Retina (tissue), 1 donor: ENCODE results near the gene KLF13.

Source experiments
- DNase-seq: peaks from one replicate; pipeline ENCODE4 v3.0.0-alpha.2; 2016

The KLF13 gene

DNA sequence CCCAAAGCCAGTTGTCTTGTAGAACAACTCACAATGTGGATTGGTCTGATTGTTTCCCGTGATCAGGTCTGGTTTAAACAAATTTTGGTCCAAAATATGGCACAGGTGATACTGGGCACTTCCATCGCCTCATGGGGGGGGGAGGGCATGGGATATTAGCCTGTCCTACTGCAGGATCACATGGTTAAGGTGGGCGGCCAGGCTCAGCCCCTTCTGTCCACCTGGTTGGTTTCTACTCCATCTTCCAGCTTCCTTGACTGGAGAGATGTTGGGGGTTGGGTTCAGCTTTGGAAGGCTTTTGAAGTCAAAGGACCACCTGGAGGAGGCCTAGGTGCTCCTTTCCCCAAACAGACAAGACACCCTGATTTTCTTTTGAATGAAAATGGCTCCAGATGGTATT lies 7.2 kb downstream of the KLF13 start:
- DNase-seq, result no peak

DNA sequence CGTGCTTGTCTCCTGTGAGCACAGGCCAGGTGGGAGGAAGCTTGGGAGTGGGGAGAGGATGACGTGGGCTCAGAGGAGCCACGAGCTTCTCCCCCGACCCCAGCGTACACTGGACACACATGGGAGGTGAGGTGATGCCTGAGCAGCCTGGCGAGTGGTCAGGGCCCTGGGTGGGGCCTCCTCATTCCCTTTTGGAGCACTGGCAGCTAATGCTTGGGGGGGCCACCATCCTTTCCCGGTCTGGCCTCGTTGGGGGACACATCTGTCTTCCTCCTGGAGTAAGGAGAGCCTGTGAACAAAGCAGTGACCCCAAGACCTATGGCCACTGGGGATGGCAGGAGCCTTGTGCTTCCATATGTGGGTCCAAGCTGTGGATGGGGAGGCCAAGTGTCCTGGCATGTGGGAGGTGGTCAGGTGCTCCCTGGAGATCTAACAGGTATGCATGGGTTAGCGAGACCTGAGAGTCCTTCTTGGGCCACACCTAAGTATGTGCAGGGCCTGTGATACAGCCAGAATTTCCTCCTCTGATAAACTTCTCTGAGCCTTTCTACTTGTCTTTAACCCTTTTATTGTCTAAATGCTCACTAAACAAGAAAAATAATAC lies 9.5 kb downstream of the KLF13 start:
- no peak for DNase-seq

DNA sequence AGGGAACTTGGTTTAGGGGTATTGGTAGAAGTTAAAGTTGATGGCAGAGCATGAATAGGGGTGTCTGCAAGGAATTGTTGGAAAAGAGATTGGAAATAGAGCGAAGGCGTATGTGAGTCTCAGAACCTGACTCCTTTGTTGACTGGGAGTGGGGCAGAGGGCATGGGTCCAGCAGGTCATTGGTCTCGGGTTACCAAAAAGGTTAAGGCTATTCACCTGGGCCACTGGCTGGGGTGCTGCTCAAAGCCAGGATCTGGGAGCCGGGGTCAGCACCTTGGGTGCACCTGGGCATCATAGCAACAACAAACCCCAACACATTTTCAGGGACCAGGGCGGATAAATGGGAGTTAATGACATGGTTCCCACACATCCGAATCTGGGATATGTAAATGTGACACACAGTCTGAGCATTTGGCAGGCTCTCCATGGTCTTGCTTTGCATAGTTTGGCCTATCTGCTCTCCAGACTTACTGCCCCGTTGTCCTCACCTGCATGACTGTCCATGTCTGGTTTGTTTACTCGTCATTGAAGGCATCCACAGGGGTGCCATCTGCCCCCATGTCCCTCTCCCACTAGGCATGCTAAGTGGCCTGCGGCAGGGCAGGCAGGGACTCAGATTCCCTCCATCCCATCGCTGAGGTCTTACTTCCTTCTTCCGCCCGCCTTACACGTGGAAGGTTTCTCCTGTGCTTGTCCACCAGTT lies 10.1 kb downstream of the KLF13 start:
- DNase-seq, result no peak

DNA sequence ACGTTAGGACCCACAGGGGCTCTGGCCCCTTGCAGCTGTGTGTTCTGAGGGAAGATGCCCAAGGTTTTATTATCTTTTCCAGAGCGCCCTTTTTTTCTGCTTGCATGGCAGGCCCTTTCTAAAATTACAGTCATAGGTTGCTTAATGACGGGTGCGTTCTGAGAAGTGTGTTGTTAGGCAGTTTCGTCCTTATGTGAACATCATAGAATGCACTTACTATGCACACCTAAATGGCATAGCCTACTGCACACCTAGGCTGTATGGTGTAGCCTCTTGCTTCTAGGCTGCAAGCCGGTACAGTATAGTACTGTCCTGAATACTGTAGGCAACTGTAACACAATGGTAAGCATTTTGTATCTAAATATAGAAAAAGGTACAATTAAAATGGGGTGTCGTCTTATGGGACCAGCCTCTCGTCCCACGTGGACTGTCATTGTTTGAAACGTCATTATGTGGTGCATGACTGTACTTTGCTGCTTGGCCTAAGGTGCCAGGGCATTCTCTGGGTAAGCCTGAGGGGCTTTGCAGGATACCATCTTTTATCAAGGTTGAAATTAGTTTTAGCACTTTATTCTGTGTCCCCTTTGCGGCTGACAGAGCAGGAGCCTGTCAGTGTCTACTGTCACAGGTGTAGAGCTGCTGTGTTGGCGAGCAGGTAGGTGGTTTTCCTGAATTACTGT lies 10.9 kb downstream of the KLF13 start:
- no peak for DNase-seq

DNA sequence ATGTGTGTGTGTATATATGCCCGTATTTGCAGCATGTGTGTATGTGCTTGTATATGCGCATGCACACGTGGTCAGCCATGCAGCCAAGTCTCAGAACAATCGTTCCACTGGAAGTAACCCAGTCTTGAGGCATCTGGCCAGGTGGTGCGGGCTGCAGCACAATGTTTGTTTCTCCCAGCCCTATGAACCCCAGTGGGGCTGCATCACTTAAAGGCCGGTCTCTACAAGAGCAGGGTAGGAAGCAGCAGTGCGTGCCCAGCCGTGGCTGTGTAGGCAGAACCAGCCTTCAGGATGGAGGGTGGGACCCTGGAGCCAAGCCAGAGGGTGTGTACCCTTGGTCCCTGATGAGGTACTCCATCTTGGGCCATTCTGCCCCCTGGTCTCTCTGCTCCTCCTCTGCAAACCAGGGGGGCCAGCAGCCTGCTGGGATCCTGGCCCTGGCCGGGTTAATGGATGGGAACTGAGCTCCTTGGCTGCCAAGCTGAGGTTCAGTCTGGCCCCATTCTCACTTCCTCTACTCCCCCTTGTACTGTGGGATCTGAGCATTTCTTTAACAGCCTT lies 11.8 kb downstream of the KLF13 start:
- no peak for DNase-seq

DNA sequence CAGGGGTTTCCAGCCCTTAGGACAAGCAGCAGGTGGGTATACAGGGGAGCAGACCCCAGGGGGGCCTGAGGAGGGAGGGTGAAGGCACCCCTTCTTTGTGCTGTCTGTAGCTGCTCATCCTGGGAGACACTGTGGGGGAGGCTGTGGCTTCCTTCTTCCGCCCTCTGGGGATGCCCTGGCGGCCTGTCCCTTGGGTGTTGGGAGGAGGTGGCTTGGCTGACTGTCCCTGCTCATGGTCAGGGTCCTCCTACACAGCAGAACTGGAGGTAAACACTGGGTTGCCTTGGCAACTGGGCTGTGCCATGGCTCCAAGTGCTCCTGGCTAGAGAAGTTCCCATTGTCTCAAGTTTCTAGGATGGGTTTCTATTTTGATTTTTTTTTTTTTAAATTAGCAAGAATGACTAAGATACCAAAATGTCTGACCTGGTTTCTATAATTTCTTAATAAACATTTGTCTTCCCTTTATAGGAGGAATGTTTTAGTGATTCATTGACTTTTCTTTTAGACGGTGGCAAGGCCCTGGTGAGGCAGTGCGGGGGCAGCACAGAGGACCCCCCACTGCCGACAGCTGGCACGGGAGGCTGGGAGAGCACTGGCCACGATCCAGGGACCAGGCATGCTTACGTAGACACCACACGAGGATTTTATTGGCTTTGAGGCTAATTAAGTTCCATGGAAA lies 12.4 kb downstream of the KLF13 start:
- no peak for DNase-seq

DNA sequence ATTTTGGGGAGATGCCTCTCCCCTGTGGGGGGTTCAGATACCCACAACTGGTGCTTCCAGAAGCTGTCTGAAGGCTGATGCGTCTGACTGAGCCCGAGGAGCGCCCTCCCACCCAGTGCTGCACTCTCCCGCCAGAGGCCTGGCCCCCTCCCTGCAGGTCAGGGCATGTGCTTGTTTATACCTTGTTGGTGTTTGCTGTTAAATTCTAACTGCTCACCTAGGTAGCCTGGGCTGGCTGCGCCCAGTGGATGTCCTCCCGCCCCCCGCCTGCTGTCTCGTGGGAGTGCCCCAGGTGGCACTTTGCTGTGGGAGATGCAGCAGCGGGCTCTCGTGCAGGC lies 12.9 kb downstream of the KLF13 start:
- no peak for DNase-seq

DNA sequence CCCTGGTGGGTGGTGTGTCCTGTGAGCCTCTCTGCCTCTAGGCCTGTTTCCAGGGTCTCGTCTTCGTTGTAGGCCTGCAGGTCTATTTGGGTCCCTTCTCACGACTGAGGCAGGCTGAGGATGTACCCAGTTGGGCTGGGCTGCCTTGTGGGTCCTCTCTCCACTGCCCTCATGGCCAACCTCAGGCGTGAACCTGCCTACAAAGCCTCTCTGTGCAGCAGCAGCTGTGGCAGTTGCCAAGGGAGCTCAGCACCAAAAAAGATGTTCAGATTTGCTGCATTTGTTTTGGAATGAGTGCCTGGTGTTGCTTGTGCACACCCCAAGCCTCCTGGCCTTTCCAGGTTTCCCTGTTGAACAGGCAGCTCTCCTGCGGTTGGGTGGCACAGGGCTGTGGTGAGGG lies 13.4 kb downstream of the KLF13 start:
- no peak for DNase-seq

DNA sequence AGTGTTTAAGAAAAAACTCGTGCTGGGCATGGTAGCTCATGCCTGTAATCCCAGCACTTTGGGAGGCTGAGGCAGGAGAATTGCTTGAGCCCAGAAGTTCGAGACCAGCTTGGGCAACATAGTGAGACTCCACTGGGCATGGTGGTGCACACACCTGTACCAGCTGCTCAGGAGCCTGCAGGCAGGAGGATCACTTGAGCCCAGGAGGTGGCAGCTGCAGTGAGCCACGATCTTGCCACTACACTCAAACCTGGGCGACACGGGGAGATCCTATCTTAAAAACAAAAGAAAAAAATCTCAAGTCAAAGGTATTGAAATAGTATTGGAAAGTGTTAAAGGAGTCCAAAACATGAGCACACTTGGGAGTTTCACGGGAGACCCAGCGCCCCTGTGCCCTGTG lies 14.0 kb downstream of the KLF13 start:
- no peak for DNase-seq

DNA sequence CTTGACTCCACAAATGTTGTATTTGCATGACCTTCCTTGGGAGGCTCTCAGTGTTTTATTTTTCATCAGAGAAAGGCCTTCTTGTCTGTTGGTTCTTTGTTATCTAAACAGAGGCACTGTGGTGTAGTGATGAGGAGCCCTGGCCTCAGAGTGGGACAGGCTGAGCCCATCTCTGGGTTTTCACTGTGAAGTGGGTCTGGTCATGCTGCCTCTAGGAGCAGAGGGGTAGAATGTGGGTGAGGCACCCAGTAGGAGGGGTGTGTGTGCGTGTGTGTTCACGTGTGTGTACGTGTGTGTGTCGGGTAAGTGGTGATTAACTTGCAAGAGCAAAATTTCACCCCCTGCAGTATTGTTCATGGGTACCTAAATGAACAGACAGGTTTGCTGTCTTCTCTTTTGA lies 14.4 kb downstream of the KLF13 start:
- no peak for DNase-seq

DNA sequence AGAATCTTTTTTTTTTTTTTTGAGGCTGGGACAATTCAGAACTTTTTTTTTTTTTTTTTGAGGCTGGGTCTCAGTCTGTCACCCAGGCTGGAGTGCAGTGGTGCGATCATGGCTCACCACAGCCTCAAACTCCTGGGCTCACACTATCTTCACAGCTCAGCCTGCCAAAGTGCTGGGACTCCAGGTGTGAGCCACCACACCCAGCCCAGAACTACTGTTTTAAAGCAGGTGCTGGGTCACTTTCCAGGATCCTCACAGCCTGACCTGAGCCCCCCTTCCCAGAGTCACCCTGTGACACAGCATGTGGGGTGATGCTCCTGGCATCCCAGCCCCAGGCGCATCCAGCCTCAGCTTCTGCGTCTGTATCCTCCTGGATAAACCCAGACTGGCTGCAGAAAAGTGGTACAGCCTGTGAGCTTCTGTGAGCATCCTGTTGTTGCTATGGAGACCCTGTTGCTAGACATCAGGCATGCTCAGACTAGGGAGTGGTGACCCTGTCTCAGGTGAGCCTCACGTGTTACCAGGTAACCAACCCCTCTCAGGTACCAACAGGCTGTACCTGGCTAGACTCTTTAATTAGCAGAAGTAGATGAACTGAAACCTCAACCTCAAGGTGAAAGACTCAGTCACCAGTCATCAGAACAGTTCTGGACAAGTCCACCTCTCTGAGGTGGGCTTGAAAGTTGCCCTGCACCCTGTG lies 15.0 kb downstream of the KLF13 start:
- no peak for DNase-seq

DNA sequence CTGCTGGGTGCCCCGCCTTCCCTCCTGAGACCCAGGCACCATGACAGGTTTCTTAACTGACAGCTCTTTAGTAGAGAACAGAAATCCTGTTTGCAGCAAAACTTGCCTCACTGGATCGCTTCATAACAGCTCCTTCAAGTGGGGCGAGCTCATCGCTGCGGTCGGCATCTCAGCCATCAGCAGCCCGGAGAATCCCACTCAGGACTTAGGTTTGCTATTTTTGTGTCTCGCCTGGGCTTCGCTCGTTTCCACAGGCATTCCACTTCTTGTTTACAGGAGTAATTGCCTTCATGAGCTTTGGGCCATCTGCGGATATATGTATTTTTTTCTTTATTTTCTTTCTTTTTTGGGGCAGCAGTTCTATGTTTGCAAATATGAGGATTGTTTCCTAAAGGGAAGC lies 15.7 kb downstream of the KLF13 start:
- DNase-seq, result no peak

DNA sequence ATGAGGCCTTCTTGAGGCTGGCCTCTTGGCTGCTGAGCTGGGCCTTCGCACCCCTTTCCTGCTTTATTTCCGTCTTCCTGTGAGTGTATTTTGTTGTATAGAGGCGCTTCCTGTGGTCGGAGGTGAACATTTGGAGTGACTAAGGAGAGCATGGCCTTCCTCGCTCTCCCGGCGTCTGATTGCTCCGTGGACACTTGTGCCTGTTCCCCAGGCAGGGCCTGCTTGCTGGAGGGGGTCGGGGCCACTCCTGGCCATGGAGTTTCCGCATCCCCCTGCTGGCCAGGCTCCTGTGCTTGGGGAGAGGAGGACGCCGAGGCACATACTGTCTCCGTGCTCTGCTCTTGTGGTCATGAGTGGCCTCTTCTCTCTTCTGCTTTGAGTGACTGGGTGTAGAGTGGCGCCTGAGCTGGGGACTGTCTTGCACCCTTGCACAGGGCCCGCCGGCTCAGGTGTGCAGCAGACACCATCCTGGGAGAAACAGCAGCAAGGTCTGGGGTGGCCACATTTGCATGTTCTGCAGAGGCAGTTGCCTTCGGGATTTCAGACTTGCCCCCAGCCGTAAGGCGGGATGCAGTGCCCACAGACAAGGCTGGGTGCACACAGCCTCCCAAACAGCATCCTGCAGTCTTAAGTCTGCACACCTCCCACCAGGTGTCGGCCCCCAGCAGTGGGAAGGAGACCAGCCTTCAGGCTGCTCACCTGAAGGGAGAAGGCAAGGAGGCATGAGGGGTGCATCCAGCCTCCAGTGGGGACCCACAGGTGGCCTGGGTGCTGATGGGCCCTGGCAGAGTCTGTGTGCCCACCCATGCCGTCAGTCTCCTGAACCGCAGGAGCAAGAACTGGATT lies 16.4 kb downstream of the KLF13 start:
- no peak for DNase-seq

DNA sequence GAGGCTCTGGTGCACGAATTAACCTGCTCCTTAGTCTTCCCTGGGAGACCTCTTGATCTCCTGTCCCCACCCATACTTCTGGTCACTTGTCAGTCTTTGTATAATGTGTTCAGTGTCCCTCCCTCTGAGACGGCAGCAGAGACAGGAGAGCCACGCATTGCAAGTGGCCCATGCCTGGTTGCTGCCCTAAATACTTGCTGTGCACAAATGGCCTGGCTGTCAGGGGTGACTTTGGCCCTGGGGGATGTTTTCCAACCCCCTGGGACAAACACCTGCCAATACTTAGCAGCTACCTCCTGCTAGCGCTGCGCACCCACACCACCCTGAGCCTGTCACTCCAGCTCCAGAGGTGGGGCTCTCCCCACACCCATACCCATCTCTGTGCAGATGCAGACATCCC lies 17.2 kb downstream of the KLF13 start:
- no peak for DNase-seq

DNA sequence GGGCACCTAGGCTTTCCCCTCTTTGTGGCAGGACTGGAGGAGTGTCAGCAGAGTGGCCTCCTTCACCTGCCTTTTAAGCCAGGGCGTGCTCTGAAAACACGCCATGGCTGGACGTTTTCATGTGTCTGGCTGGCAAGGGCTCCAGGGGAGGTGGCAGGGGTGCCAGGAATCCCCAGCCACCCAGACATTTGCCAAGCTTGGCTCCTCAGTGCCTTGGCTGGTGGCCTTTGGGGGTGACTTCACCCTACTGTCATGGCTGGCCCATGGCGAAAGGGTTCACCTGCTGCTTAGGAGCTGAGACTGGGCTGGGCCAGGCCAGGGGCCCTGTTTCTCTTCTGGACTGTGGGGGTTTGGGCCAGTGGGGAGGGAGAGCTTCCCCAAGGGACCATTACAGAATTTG lies 17.6 kb downstream of the KLF13 start:
- no peak for DNase-seq

DNA sequence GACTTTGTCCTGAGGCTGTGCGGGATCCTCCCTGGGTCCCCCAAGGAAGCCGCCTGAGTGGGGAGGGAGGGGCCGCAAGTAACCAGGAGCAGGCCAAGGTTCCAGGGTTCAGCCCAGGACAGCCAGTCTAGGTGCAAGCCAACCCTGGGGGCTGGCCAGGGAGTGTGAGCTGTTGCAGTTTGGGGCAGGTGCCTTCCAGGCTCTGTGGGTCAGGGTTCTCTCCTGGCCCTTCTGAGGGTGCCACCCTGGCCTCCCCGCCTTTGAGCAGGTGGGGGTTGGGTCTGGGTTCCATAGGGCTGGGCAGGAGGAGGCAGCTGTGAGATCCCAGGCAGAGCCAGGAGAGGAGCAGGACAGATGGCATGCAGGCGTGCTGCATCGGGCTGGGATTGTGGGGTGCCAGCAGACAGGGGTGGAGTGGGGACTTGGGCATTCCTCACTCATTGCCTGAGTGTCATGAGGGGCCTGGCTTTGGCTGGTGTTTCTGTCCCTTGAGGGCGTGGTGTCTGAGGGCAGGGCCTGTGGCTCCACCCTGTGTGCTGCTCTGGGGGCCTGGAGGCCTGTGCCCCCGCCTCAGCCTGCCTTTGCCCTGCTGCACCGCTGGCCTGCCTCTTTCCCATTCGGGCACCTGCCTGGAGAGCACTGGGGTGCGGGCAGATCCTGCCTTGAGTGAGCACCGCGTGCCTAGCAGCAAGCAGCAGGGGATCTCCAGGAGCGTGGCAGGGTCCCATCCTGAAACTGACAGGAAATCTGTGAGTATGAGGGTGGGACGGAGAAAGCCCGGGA lies 18.4 kb downstream of the KLF13 start:
- DNase-seq, result no peak

DNA sequence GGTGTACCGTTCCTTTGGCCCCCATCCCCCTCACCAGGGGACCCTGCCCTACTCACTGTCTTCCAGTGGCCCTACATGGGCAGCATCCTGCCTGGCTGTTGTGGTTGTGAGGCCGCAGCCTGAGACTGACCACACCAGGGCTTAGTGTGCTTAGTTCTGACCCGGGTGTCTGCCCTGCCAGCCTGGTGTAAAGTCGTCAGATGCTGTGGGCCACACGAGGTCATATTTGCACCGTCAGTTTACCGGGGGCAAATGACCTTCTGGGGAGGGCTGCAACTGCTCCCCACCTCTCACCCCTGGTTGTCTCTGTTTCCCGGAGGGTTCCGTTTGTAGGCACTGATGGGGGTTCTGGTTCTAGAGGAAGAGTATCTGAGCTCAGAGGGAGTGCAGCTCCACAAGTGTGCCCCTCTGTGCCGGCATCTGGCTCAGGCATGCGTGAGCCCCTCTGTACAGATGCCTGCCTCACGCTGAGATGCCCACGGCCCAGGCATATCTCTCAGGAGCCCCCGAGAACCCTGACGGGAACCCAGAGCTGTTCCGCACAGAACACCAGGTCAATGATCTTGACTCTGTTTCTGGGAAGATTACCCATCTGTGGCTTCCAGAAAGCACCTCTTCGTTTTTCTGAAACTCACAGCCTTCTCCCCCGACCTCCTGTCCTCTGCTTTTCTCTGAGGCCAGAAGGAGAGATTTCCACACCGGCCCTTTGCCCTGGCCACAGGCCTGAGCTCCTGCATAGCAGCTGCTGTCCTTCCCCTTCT lies 19.2 kb downstream of the KLF13 start:
- DNase-seq, result no peak

DNA sequence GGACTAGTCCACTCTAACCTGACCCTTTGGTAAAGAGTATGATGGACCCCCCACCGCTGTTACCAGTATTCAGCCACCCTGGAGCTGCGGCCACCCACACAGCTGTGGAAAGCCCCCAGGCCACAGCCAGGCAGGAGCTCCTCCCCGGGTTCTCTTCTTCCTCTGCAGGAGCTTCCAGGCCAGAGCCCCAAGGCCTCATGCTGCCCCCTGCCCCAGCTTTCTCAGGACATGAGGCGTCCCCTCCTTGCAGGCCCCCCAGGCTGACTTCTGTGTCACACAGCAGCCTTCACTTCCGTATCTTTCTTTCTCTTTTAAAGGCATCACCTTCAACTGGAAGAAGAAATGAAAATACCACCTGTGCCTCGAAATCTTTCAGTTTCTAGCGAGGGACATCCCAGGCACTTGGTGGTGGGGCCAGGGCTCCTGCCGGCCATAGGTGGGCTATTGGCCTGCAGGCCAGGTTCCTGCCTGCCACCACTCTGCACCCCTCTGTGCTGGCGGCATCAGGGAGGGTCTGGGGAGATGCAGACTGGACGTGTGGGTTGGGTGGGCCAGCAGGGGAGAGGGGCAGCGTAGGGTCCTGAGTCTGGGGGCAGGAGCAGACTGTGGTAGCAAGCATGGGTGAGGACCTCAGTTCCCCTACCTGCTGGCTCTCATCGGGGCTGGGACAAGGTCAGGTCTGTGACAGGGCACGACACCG lies 19.9 kb downstream of the KLF13 start:
- DNase-seq, result no peak

DNA sequence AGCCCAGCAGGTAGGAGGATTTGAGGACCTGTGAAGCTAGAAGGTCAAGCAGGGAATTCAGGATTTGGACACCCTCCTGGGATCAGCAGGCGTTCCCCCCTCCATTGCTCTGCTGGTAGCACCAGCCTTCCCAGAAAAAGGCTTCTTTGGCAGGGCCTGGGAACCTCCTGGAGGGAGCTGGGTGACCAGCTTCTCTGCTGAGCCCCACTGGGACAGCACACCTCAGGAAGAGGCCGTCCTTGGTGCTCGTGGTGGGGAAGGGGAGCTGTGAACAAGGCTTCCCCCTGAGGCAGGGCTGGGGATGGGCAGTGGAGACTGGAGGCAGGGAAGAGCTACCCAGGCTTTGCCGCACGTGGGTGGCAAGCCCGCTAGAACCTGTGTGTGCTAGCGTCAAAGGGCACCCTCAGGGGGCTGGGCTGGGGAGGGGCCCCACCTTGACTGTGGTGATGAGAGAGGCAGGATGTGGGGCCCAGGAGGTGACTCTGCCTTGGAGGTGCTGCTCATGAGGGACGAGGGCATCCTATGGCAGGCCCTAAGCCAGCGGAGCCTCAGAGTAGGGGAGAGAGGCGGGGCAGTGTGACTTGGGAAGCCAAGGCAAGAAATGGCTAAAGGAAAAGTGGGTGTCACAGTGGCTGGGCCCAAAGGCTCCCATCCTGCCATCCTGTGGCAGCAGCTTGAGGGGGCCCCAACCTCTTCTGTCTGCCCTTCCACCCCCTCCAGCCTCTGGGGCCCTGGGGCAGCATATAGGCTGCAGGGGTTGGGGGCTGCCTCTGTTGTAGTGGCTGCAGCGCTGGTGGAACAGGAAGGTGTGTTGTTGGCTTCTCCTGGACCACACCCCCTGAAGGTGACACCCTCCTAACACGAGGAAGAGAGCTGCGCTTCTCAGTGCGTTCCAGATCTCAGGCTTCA lies 20.7 kb downstream of the KLF13 start:
- no peak for DNase-seq
